Measurements from ENCODE around the gene MPPE1. TPM values are rescaled to one million over a fixed set of nuclear protein-coding genes. Genes with fewer than 3 reads are reported as not detected.
"Not testable (repeated sequence)": the region's sequence is repeated elsewhere in the genome, so short reads cannot be mapped to it uniquely, and the experiment has no call there.

The MPPE1 gene
- polyA plus RNA-seq, 12 donors, result 20.2 to 41.0 (median 27.9) TPM; not detected in 1

GRCh38 chr18:11937874-11938478 is 29.9 kb upstream of the MPPE1 start:
- DNase-seq, result peak; percentile 84

DNA sequence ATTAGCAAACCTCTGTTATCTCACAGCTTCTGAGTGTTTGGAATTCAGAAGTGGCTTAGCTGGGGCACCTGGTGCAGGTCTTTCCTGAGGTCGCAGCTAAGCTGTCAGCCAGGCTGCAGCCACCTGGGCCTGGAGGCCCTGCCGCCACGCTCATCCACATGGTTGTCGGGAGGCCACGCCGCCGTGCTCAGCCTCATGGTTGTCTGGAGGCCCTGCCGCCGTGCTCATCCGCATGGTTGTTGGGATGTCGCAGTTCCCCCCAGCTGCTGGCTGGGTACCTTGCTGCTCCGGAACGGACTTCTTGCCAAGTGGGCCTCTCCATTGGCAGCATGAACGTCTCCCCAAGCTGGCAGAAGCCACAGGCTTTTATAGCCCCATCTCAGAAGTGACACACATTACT is 24.3 kb upstream of the MPPE1 start:
- DNase-seq, result no peak

DNA sequence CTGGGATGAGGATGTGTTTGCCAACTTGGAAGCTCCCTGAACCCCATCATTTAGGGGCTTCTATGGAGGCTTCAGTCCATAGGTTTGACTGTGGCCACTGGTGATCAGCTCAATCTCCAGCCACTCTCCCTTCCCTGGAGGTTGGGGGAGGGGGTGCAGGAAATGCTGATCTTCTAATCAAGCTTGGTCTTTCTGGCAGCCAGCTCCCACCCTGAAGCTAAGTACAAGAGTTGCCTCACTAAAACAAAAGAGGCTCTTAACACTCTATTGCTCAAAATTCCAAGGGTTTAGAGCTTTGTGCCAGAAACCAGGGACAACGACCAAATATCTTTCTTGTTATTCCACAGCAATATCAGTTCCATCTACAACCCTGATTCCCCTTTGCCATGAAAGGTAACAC is 19.4 kb upstream of the MPPE1 start:
- no peak for DNase-seq

GRCh38 chr18:11925800-11926481 is 17.8 kb upstream of the MPPE1 start:
- DNase-seq, result no peak

DNA sequence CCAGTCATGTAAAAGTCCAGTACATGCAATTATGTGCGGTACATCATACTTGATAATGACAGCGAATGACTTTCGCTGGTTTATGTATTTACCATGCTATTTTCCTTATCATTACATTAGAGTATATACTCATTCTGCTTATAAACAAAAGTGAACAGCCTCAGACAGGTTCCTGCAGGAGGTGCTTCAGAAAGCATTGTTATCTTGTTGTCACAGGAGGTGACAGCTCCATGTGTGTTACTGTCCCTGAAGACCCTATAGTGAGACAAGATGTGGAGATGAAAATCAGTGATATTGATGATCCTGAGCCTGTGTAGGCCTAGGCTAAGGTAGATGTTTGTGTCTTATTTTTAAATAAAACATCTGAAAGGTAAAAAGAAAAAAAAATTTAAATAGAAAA is 15.3 kb upstream of the MPPE1 start:
- no peak for DNase-seq

- DNase-seq, result not testable (repeated sequence)
These were observed 11.4 kb upstream of the MPPE1 start for GRCh38 chr18:11919522-11919921.

- DNase-seq, result not testable (repeated sequence)
These were observed 8.8 kb upstream of the MPPE1 start for GRCh38 chr18:11916880-11917279.

DNA sequence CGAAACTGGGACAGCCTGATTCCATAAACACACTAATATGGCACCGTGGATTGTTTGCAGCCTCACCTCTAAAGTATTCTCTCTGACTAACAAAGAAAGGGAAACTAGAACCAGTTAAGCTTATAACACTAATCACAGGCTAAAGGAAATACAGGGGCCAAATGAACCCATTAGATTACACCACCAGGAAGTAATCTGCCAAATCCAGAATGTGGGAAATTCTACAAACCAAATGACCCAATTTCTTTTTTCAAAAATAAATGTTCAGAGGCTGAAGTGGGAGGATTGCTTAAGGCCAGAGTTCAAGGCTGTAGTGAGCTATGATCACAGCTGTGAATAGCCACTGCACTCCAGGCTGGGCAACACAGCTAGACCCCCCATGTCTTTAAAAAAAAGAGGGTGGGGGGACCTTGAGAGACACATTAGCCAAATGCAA is 1.5 kb upstream of the MPPE1 start:
- no peak for DNase-seq

DNA sequence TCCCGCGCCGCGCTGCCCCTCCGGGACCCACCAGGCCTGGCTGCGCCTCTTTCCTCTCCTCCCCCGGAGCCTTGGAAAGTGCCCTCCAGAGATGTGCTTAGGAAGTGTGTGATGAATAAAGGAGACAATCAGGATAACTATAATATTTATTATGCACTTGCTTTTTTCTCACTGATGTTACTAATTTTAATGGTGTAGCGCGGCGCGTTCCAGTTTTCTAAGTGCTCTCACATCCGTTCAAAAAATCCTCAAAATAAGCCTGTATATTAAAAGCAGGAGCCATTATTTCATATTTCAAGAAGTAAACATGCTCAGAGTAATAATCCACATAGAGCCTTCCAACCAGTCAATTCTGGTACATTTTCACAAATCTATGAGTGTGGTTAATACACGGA is 941 bp upstream of the MPPE1 start:
- DNase-seq, result peak; percentile 31

- DNase-seq, result no peak
These were observed 917 bp downstream of the MPPE1 start for GRCh38 chr18:11906926-11907874.

DNA sequence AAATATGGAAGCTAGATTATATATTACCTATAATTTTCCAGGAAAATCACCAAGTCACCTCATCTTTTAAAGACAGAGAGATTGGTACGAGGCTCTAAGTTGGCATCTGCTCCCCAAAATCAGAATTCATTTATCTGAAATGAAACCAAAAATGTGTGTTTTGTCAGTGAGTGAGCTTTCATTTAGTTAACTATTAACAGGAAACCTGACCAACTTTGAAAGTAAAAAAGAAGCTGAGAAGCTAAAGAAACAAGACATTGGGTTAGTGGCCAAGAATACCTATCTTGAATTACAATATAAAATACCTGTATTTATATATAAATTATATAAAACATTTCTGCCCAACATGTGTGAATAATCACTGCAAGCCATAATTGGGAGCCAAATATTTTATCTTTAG is 1.9 kb downstream of the MPPE1 start:
- DNase-seq, result no peak

GRCh38 chr18:11905613-11906012 is 2.5 kb downstream of the MPPE1 start:
- no peak for DNase-seq

DNA sequence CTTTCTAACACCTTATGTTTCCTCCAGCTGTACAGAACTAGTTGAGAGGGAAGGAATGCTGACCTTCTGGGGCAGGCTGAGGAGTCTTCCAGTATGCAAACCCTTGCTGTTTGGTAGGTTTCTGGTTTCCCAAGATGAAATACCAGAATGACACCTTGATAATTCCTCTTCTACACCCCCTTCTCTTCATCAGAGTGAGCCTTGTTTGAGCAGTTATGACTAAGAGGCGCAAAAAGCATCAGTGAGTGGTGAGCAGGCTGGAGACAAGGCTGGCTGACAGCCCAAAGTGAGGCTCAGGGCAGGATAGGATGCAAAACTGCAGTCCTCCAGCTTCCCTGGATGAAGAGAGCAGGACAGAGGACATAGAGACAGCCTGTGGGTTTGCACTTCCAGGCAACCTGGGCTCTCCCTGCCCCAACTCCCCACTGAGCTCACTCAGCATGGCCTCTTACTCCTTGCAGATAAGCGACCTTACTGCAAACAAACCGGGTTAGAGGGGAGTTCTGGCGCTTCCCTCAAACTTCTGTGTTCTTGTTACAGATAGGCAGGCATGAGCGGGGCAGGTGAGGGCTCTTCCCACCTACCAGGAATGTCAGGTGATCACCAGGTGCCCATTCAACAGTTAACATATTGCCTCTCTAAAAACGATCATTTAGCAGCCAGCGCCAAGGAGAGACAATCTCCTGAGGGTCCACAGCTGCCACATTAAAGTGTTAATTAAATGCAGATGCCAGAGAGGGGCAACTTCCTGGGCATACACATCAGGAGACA is 5.4 kb downstream of the MPPE1 start:
- DNase-seq, result no peak

DNA sequence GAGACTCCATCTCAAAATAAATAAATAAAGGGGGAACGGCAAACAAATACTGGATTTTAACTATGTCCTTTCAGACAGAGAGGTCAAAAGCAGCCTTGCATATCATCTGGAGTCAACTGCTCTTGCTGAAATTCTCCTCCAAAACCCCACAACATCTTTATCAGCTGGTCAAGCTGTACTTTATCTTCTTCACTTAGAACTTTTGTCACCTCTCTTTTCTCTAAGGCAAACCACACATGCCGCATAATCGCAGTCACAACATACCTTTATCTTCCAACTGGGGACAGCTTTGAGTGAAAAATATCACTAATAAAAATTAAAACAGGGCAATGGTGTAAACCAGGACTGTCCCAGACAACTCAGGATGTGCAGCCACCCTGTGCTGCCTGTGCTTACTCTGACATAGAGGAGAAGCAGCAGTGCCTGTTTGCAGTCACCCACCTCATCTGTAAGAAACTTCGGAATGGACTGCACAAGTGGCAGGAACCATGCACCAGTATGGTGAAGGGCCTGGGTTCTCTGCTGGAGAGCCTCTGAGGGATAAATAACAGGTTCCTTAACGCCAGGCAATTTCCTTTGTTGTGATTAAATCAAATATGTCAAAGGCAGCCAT is 6.2 kb downstream of the MPPE1 start:
- DNase-seq, result no peak

GRCh38 chr18:11899063-11899462 is 9.1 kb downstream of the MPPE1 start:
- no peak for DNase-seq

DNA sequence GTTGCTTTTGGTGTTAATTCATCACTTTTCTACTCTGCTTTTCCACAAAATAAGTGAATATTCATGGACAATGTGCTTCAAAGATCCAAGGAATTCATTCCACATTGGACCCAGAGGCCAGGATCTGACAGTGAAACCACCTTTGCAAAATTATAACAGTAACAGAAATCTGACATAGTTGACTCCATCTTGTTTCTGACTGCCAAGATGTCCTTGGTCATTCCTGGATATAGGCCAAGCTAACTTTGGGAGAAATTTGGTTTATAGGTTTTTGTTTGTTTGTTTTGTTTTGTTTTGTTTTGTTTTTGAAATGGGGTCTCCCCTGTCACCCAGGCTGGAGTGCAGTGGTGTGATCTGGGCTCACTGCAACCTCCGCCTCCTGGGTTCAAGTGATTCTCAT is 10.3 kb downstream of the MPPE1 start:
- DNase-seq, result no peak

GRCh38 chr18:11892438-11892837 is 15.7 kb downstream of the MPPE1 start:
- not testable (repeated sequence) for DNase-seq

- DNase-seq, result no peak
These were observed 16.4 kb downstream of the MPPE1 start for GRCh38 chr18:11891737-11892136.

DNA sequence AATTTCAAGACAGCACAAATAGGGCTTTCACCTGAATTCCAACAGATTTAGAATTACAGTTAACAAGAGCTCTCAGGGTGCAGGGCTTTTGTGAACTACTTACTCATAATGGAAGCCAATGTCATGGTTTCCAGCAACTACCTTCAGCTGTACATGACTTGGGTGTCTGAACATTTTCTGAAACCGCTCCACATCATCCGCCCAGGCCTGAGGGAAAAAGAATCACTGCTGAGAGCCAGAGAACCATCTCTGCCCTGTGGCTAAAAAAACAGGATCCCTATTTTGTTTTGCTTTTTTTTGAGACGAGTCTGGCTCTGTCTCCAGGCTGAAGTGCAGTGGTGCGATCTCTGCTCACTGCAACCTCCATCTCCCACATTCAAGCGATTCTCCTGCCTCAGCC is 18.8 kb downstream of the MPPE1 start:
- DNase-seq, result no peak

DNA sequence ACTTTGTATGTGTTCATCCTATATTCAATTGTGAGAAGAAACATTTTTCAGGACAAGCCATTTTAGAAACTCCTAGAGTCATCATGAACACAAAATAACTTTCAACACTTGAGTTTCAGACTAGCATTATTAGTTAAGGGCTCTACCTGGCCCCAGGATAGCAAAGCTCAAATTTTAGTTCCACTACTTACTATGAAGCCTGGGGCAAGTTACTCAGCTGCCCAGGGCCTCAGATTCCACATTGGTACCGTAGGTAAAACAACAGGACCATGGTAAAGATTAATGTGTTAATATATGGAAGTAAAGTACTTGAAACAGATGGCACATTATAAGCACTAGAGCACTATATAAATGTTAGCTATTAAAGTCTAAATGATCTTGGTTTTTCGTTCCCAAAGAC is 19.4 kb downstream of the MPPE1 start:
- no peak for DNase-seq

Data from muscle of arm (tissue), 12 donors.